NCI-H1436 (cell line): Measurements from ENCODE around the gene CACNG5.
"Not testable (repeated sequence)": the region's sequence is repeated elsewhere in the genome, so short reads cannot be mapped to it uniquely, and the experiment has no call there.

Experiments
- DNase-seq: peaks from one replicate; lab custom pipeline; 2025; lab: John Stamatoyannopoulos, UW

CACNG5 gene

GRCh38 chr17:66849851-66850580 is 15.1 kb downstream of the CACNG5 start:
- DNase-seq, result no peak

- DNase-seq, result no peak
Measured at GRCh38 chr17:66850692-66851091, 15.8 kb downstream of the CACNG5 start.

GRCh38 chr17:66855204-66855603 is 20.3 kb downstream of the CACNG5 start:
- no peak for DNase-seq

- DNase-seq, result no peak
Measured at GRCh38 chr17:66858226-66859083, 23.5 kb downstream of the CACNG5 start.

DNA sequence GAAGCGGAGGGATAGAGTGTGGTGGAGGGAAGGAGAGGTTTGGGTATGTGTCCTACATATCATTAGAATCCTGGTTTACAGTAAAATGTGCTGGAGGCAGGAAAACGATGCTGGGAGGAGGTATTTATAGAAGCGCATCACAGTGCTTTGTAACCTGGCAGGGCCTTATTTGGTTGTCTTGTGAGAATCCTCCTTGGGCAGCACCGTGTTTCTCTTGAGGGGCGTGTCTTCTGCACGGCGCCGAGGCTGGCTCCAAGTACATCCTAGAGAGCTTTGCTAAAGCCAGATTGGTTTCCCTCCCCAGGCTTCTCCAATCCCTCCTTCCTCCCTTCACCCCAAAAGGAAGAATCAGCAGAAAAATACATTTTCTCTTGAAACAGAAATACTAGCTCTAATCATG is 24.4 kb downstream of the CACNG5 start:
- no peak for DNase-seq

- no peak for DNase-seq
Measured at GRCh38 chr17:66860204-66860603, 25.3 kb downstream of the CACNG5 start.

GRCh38 chr17:66863820-66864219 is 28.9 kb downstream of the CACNG5 start:
- DNase-seq, result no peak

GRCh38 chr17:66865151-66865550 is 30.2 kb downstream of the CACNG5 start:
- DNase-seq, result no peak

GRCh38 chr17:66873962-66874361 is 39.0 kb downstream of the CACNG5 start:
- DNase-seq, result no peak

- DNase-seq, result no peak
Measured at GRCh38 chr17:66884931-66885330, 50.0 kb downstream of the CACNG5 start.

- no peak for DNase-seq
Measured at GRCh38 chr17:66885417-66885816, 50.5 kb downstream of the CACNG5 start.

GRCh38 chr17:66889480-66890230 is 54.7 kb downstream of the CACNG5 start:
- no peak for DNase-seq

DNA sequence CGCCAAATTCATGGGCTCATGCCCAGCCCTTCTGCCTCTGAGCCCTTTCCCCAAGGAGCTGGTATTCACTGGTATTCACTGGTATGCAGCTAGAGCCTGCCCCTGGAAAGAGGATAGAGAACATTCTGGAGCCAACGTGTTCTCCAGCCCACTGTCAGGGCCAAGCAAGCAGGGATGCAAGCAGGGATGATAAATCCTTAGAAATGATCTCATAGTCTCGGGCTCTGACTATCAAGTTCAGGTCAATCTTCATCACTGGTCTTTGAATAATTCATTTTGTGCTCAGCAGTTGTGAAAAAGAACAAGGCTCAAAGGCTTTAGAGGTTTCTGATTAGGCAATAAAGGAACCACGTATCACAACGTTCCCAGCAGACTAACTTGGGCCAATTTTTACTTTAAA is 57.3 kb downstream of the CACNG5 start:
- no peak for DNase-seq

GRCh38 chr17:66893382-66893781 is 58.5 kb downstream of the CACNG5 start:
- DNase-seq, result no peak

DNA sequence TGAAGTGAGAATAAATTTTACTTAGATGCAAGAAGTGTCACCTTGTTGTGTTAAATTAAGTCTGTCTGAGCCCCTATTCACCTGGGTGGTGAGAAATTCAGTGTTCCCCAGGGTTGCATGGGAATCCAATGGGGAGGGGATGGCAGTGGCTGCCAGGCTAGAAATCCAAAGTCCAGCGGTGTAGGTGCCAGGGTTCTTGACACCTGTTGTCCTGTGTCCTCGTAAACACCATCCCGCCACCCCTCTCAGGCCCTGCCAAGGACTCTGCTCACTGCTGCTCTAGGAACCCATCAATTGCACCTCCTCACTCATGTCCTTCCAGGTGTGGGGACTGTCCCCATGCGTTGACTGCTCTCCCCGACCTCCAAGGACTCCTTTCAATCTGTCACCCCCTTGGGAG is 58.9 kb downstream of the CACNG5 start:
- no peak for DNase-seq

- no peak for DNase-seq
Measured at GRCh38 chr17:66897141-66897540, 62.2 kb downstream of the CACNG5 start.

DNA sequence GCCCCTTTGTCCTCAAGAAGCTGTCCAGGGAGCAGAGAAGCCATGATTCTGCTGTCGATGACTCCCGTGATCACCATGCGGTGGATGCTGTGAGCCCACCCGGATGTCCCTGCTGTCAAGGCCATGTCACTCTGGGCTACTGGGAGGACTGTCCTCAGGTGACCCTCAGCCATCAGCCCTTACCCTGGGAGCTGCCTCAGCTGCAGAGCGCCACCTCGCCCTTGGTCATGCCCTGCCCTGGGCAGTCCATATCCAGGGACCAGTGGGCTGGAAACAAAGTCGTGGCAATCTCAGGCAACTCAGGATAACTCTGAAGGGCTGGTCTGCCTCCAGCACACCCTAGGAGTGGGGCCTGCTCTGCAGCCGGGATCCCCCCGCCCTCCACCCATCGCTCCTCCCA is 63.6 kb downstream of the CACNG5 start:
- DNase-seq, result no peak

DNA sequence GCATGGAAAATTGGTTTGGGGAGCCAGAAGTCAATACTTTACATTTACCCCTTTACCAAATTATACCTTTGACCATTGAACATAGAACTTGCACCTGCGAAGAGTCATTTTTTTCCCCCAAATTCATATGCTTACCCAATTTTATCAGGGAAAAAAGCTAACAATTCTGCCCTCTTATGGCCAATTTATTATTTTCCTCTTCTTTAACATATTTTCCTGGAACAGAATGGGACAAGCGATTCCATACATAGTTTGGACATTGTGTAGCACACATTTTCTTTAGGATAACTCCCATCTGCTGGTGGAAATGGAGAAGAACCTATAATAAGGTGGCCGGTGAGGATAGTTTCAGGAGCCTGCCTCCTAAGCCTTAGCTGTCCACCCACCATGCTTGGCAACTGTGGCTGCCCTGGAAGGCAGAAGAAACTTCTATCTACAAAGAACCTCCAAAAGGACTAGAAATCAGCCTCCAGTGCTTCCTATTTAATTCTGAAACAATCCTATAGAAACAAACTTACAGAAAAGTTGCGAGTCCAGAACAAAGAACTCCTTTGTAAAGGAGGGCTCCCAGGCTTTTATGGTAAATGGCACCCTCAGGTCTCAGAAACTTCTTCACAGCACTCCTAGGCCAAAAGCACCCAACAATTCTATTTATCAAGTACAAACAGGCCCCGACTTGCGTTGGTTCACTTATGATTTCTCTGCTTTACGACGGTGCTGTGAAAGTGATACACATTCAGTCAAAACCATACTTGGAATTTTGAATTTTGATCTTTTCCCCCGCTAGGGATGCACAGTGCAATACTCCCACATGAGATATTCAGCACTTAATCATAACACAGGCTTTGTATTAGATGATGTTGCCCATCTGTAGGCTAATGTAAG is 65.5 kb downstream of the CACNG5 start:
- no peak for DNase-seq

DNA sequence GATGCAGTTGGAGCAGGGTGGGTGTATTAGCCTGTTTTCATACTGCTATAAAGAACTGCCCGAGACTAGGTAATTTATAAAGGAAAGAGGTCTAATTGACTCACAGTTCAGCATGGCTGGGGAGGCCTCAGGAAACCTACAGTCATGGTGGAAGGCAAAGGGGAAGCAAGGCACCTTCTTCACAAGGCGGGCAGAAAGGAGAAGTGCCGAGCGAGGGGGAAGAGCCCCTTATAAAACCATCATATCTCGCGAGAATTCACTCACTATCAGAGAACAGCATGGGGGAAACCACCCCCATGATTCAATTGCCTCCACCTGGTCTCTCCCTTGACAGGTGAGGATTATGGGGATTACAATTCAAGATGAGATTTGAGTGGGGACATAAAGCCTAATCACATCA is 68.4 kb downstream of the CACNG5 start:
- DNase-seq, result not testable (repeated sequence)

- DNase-seq, result no peak
Measured at GRCh38 chr17:66903781-66904180, 68.9 kb downstream of the CACNG5 start.

GRCh38 chr17:66904760-66905624 is 70.1 kb downstream of the CACNG5 start:
- DNase-seq, result no peak
